Upper lobe of left lung (tissue), 4 donors: Measurements from ENCODE around the gene SGCD.

Experiments used
- CTCF ChIP-seq, 6 experiments: fragments of 450-650 bp in 4 of 6; fragments of 200-600 bp in 2 of 6; sonication (generic) in 2 of 6; IDR thresholded peaks; one replicate each; pipeline ENCODE4 v1.5.1; 2016 to 2019; ENCODE audit warnings: antibody characterized with exemption in 6 of 6
- POLR2A ChIP-seq, 4 donors: fragments of 450-650 bp; IDR thresholded peaks; one replicate each; pipeline ENCODE4 v1.5.1; 2016 to 2017; ENCODE audit warnings: antibody characterized with exemption in 4 of 4, mild to moderate bottlenecking in 2 of 4
- POLR2AphosphoS5 ChIP-seq, 2 donors: sonication (generic); formaldehyde crosslinking; IDR thresholded peaks; one replicate each; pipeline ENCODE4 v1.5.1; 2017; ENCODE audit warnings: antibody characterized with exemption in 2 of 2

DNA sequence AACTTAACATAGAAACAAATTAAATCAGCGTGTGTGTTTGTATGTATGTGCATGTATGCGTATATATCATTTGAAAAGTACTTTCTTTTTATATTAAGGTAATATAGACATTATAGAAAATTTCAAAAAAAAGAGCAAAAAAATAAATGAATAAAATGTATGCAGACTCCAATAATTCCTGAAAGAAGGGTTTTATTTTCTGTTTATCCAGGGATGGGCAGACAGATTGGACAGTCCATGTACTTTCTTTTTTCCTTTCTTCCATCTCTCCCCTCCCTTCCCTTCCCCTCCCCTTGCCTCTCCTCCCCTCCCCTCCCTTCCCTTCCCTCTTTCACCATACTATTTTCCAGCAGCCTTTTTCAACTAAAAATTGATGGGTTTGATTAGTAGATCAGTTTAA is 123.8 kb downstream of the SGCD start:
- no peak for TF ChIP-seq CTCF (IDR thresholded peaks at IDR 0.05)
- TF ChIP-seq POLR2A (IDR thresholded peaks at IDR 0.05): no peak
- TF ChIP-seq POLR2AphosphoS5 (IDR thresholded peaks at IDR 0.05): no peak
